K562 (cell line): ENCODE data around the gene IRAK3. TPM values are rescaled to one million over a fixed set of nuclear protein-coding genes. Genes with fewer than 3 reads are reported as not detected.

ENCODE experiments used
- ZBTB40 ChIP-seq, 2 experiments: fragments of 450-650 bp in 1 of 2; sonication (generic) in 1 of 2; formaldehyde crosslinking in 1 of 2; IDR thresholded peaks; 2 replicates each; pipeline versions ENCODE4 v1.7.1 to v1.9.0; 2016 to 2022; ENCODE audit warnings: inconsistent platforms in 1 of 2, mild to moderate bottlenecking in 1 of 2, missing genetic modification reagents in 1 of 2
- polyA plus RNA-seq, 8 experiments: library from polyadenylated mRNA; depleted of rRNA in 4 of 8; stranded (reverse) in 5 of 8; unstranded in 3 of 8; fragments of >200 nt; fragmentation: Nextera tagmentation in 2 of 8; fragmentation: Illumina TruSeq in 1 of 8; extraction: Ambion mirVana in 2 of 8; extraction: Trizol in 1 of 8; gene quantifications; 2 replicates each; pipeline versions ENCODE4 v1.2.1 to v1.2.3, GENCODE V29; 2011 to 2014; ENCODE audit warnings: inconsistent platforms in 1 of 8, missing spikeins in 1 of 8
- total RNA-seq, 7 experiments: library from RNA; depleted of rRNA in 6 of 7; stranded (reverse); fragments of >200 nt in 6 of 7; fragmentation: Illumina TruSeq in 2 of 7; extraction: Trizol in 2 of 7; gene quantifications; 2 replicates each; pipeline versions ENCODE4 v1.2.1 to v1.2.3, GENCODE V29; 2011 to 2021; ENCODE audit warnings: low replicate concordance in 1 of 7

Gene IRAK3
- total and polyA plus RNA-seq, 9 of the 15 experiments (the other 6 are each of a cell fraction or from before 2014, with no cell fraction given), result 0.06 to 0.09 (median 0.07) TPM; not detected in 6

GRCh38 chr12:66240096-66240820, 51.2 kb downstream of the IRAK3 start (continued):
- TF ChIP-seq ZBTB40 (IDR thresholded peaks at IDR 0.05), result no peak
- no peak for TF ChIP-seq ZBTB40 (CRISPR knock-in tag; IDR thresholded peaks at IDR 0.05)
